H1 (cell line): ENCODE data around the gene ZNF425. TPM values are rescaled to one million over a fixed set of nuclear protein-coding genes. Genes with fewer than 3 reads are reported as not detected.

ENCODE experiments used
- POLR2AphosphoS5 ChIP-seq: IDR thresholded peaks from 2 replicates; pipeline ENCODE4 v1.6.1; 2011; ENCODE audit warnings: low read depth, low read length
- polyA plus RNA-seq, 7 experiments: library from polyadenylated mRNA; depleted of rRNA in 3 of 7; stranded (reverse) in 5 of 7; unstranded in 2 of 7; fragments of >200 nt in 5 of 7; fragments of 200-250 nt in 2 of 7; gene quantifications; 1 replicate in 5 of 7; 2 replicates in 1 of 7; 4 replicates in 1 of 7; pipeline versions ENCODE4 v1.2.1 to v1.2.3, GENCODE V29; 2011 to 2013; ENCODE audit warnings: missing spikeins in 2 of 7, mixed read lengths in 2 of 7
- total RNA-seq: library from RNA; stranded (reverse); fragmentation: NEBNext Ultra II Directional; extraction: Animal tissue kit (Norgen Biotek cat#: 25700); gene quantifications from 2 replicates; pipeline ENCODE4 v1.2.1, GENCODE V29; 2021

The ZNF425 gene
- total and polyA plus RNA-seq, 2 of the 8 experiments (the other 6 are each of a cell fraction or from before 2014, with no cell fraction given): 3.4 to 6.1 TPM

- no peak for TF ChIP-seq POLR2AphosphoS5
Observed at GRCh38 chr7:149077594-149077993, 48.5 kb downstream of the ZNF425 start (continued).
